B cell (primary cell): ENCODE measurements around the gene PMPCA. TPM values are rescaled to one million over a fixed set of nuclear protein-coding genes. Genes with fewer than 3 reads are reported as not detected.

ENCODE experiments used
- ATAC-seq: fragments of 200-7000 bp; cut with Tn5 transposase; one replicate; pipeline ENCODE4 v1.10.0; 2021; ENCODE audit warnings: low read depth, mild to moderate bottlenecking, moderate number of reproducible peaks, moderate library complexity
- CTCF ChIA-PET: fragments of 350-600 bp; sonication (Branson Sonifier 250); formaldehyde crosslinking; loops from one replicate; lab custom pipeline; 2021; ENCODE audit warnings: antibody characterized with exemption, inconsistent platforms; lab: Charles Lee
- POLR2A ChIA-PET: fragments of 350-600 bp; sonication (Branson Sonifier 250); formaldehyde crosslinking; loops from one replicate; lab custom pipeline; 2021; ENCODE audit warnings: antibody characterized with exemption; lab: Charles Lee
- DNase-seq: peaks from one replicate; pipeline ENCODE4 v3.0.0; 2013
- H2AFZ ChIP-seq: 2 replicates; pipeline ENCODE4 v1.6.1; 2012; ENCODE audit warnings: mild to moderate bottlenecking, low read depth, low read length; ENCODE audit not compliant: insufficient read depth, poor library complexity, severe bottlenecking
- H3K27ac ChIP-seq, 2 donors: 1 replicate in 1 of 2; 2 replicates in 1 of 2; pipeline ENCODE4 v1.5.1; 2012 to 2013; ENCODE audit warnings: low read length in 2 of 2, mild to moderate bottlenecking in 2 of 2, moderate library complexity in 1 of 2
- H3K27me3 ChIP-seq, 4 experiments: fragments of 200-600 bp in 1 of 4; sonication (generic) in 1 of 4; replicated peaks in 1 of 4; 1 replicate in 2 of 4; 2 replicates in 2 of 4; pipeline versions ENCODE4 v1.6.1 to v1.7.0; 2013 to 2016; ENCODE audit warnings: low read length in 3 of 4, mild to moderate bottlenecking in 2 of 4, mixed read lengths in 1 of 4, moderate library complexity in 1 of 4; ENCODE audit not compliant: insufficient read depth in 4 of 4, control insufficient read depth in 3 of 4; ENCODE audit errors: control extremely low read depth in 1 of 4
- H3K36me3 ChIP-seq, 2 experiments: replicated peaks in 1 of 2; 1 replicate in 1 of 2; 2 replicates in 1 of 2; pipeline versions ENCODE4 v1.6.1 to v1.7.1; 2013; ENCODE audit warnings: low read length in 1 of 2; ENCODE audit not compliant: insufficient read depth in 2 of 2, control insufficient read depth in 1 of 2; ENCODE audit errors: control extremely low read depth in 1 of 2, extremely low read depth in 1 of 2
- H3K4me1 ChIP-seq, 2 donors: fragments of 200-600 bp in 1 of 2; sonication (generic) in 1 of 2; 1 replicate in 1 of 2; 2 replicates in 1 of 2; pipeline versions ENCODE4 v1.5.1 to v1.6.1; 2013 to 2017; ENCODE audit warnings: low read length in 2 of 2; ENCODE audit not compliant: control insufficient read depth in 2 of 2, insufficient read depth in 2 of 2
- H3K4me2 ChIP-seq: replicated peaks from 2 replicates; pipeline ENCODE3; 2012; ENCODE audit warnings: mild to moderate bottlenecking, low read depth, low read length; ENCODE audit not compliant: poor library complexity, severe bottlenecking
- H3K4me3 ChIP-seq, 5 experiments: fragments of 200-600 bp in 1 of 5; sonication (generic) in 1 of 5; 1 replicate in 3 of 5; 2 replicates in 2 of 5; pipeline versions ENCODE4 v1.5.1 to v1.7.0; 2011 to 2016; ENCODE audit warnings: low read length in 4 of 5, mild to moderate bottlenecking in 4 of 5, low read depth in 2 of 5, control low read depth in 1 of 5, moderate library complexity in 1 of 5; ENCODE audit not compliant: insufficient read depth in 1 of 5; ENCODE audit errors: control extremely low read depth in 1 of 5, extremely low read depth in 1 of 5
- H3K79me2 ChIP-seq: fragments of 200-600 bp; sonication (generic); one replicate; pipeline ENCODE4 v1.6.0; 2016; ENCODE audit warnings: low read length; ENCODE audit not compliant: control insufficient read depth, insufficient read depth
- H3K9ac ChIP-seq: fragments of 200-600 bp; sonication (generic); 2 replicates; pipeline ENCODE4 v1.6.1; 2017; ENCODE audit warnings: mild to moderate bottlenecking, low read length, moderate library complexity
- H3K9me3 ChIP-seq, 3 donors: one replicate each; pipeline versions ENCODE4 v1.6.1 to v1.7.1; 2013; ENCODE audit warnings: low read length in 2 of 3; ENCODE audit not compliant: control insufficient read depth in 2 of 3, insufficient read depth in 1 of 3; ENCODE audit errors: control extremely low read depth in 1 of 3
- H4K20me1 ChIP-seq: 2 replicates; pipeline ENCODE4 v1.6.0; 2012; ENCODE audit warnings: mild to moderate bottlenecking, low read length; ENCODE audit not compliant: insufficient read depth, control insufficient read depth, poor library complexity, severe bottlenecking
- H3K27ac Mint-ChIP-seq: one replicate; pipeline ENCODE4 v1.8.0; 2021; ENCODE audit warnings: mixed read lengths
- H3K27me3 Mint-ChIP-seq: one replicate; pipeline ENCODE4 v1.8.0; 2021; ENCODE audit warnings: mixed read lengths
- H3K4me1 Mint-ChIP-seq: one replicate; pipeline ENCODE4 v1.8.0; 2021; ENCODE audit warnings: mixed read lengths
- H3K4me3 Mint-ChIP-seq: one replicate; pipeline ENCODE4 v1.8.0; 2021; ENCODE audit warnings: mixed read lengths
- H3K9me3 Mint-ChIP-seq: one replicate; pipeline ENCODE4 v1.8.0; 2022; ENCODE audit warnings: mixed read lengths; ENCODE audit not compliant: insufficient read depth
- CTCF ChIP-seq: fragments of 200-600 bp; IDR thresholded peaks from one replicate; pipeline ENCODE4 v1.8.0; 2022; ENCODE audit warnings: antibody characterized with exemption, mild to moderate bottlenecking
- EZH2 ChIP-seq: IDR thresholded peaks from 2 replicates; pipeline ENCODE4 v1.6.1; 2012; ENCODE audit warnings: borderline replicate concordance, low read depth, mild to moderate bottlenecking, moderate library complexity, low read length; ENCODE audit not compliant: insufficient read depth, poor library complexity, severe bottlenecking
- WGBS: methylation state at CpG from one replicate; pipeline ENCODE4 v1.1.5; 2013; ENCODE audit warnings: missing lambda C conversion rate; ENCODE audit not compliant: insufficient coverage; 5-methylcytosine and 5-hydroxymethylcytosine counted together
- intact Hi-C: fragments of 100-400 bp; cut with micrococcal nuclease; formaldehyde crosslinking; loops from one replicate; pipeline ENCODE4 v1.10.0; 2022
- polyA plus RNA-seq: library from polyadenylated mRNA; depleted of rRNA; stranded (reverse); fragments of >200 nt; gene quantifications from 2 replicates; pipeline ENCODE4 v1.2.3, GENCODE V29; 2012
- total RNA-seq, 2 donors: library from RNA; stranded (reverse); fragments of 120-200 nt in 1 of 2; gene quantifications; 1 replicate in 1 of 2; 2 replicates in 1 of 2; pipeline versions ENCODE4 v1.2.3 to v1.2.4, GENCODE V29; 2013 to 2022

The PMPCA gene
- total and polyA plus RNA-seq, 2 donors (not counting 1 experiment from before 2014, with no cell fraction given) = 64.4 to 72.2 TPM

- Histone ChIP-seq H4K20me1 (peaks cover 54% of the 10 kb centered on the region), H3K9me3 (no peaks in the 10 kb centered on the region), H2AFZ (peak within 1 kb of the TSS; percentile 88), H3K4me3 (peak within 1 kb of the TSS; percentile 31 to 79 (median 70)), H3K36me3 (peaks cover 0 to 19% of the 10 kb centered on the region in 2 experiments), H3K9ac (peak within 1 kb of the TSS; percentile 82), H3K79me2 (peaks cover 48% of the 10 kb centered on the region), H3K27ac (peak within 1 kb of the TSS in 1 of 2 donors; percentile 55), H3K4me1 (peaks cover 21 to 28% of the 10 kb centered on the region in 2 donors), H3K4me2 (peak within 1 kb of the TSS; percentile 98), H3K27me3 (no peaks in the 10 kb centered on the region)
- peaks cover 26% of the 10 kb centered on the region for H3K4me1 Mint-ChIP-seq
- ATAC-seq = peak; percentile 87
- H3K9me3 Mint-ChIP-seq = no peaks in the 10 kb centered on the region
- peak; percentile 90 for DNase-seq
- POLR2A ChIA-PET = interaction anchor here (1.3 kb wide), 1 partner anchor 30 kb away, joined by 4 read pairs; the partner anchor contains the start of genes ENTR1 and PMPCA
- CTCF ChIA-PET = interaction anchor here (0.9 to 1.3 kb wide), 5 partner anchors 10 to 128 kb away, joined by 3 to 4 read pairs (median 3); partner anchors contain the start of genes DNLZ, ENTR1 and PMPCA
- TF ChIP-seq EZH2 (no peak), CTCF (peak; percentile 81)
- intact Hi-C loops = loop anchor here (1.0 to 2.0 kb wide), 3 partner anchors 29 to 44 kb away; partner anchors contain the start of genes ENTR1, PMPCA, SEC16A and SNAPC4
- H3K27ac Mint-ChIP-seq = peak within 1 kb of the TSS; percentile 77
- no peaks in the 10 kb centered on the region for H3K27me3 Mint-ChIP-seq
- H3K4me3 Mint-ChIP-seq = peak within 1 kb of the TSS; percentile 84
- 10% methylated on average over 83 of the region's 90 CpGs for WGBS
Measured at GRCh38 chr9:136439481-136440408, 29.3 kb downstream of the PMPCA start, which contains the start of gene INPP5E. TSS of gene INPP5E (minus strand) at chr9:136439845. CDS start at chr9:136439419, 426 bp downstream.
